NCI-H2081 (cell line): Measurements from ENCODE around the gene CHADL.
"Not testable (repeated sequence)": the region's sequence is repeated elsewhere in the genome, so short reads cannot be mapped to it uniquely, and the experiment has no call there.

Source experiments
- DNase-seq, 2 experiments: peaks; one replicate each; lab custom pipeline; 2025; lab: John Stamatoyannopoulos, UW

The CHADL gene

GRCh38 chr22:41240377-41241132, at the start of gene CHADL:
Gene CHADL (minus strand): TSS chr22:41240931. CDS start chr22:41240881, 50 bp downstream.
- no peak for DNase-seq

GRCh38 chr22:41289671-41290070, 48.9 kb upstream of the CHADL start:
- no peak for DNase-seq

GRCh38 chr22:41288245-41288946, 47.7 kb upstream of the CHADL start:
- DNase-seq = peak; percentile 26 to 67

- DNase-seq = peak in 1 of 2 experiments; percentile 45
Observed at GRCh38 chr22:41286639-41287091, 45.9 kb upstream of the CHADL start.

GRCh38 chr22:41285820-41286638, 45.3 kb upstream of the CHADL start, which contains the start of gene RANGAP1:
Gene RANGAP1 (minus strand): TSS chr22:41286187. CDS start chr22:41281044, 5,143 bp downstream.
- DNase-seq = peak; percentile 96 to 98

GRCh38 chr22:41285441-41285819, 44.7 kb upstream of the CHADL start:
- DNase-seq = peak; percentile 36 to 64

- no peak for DNase-seq
Observed at GRCh38 chr22:41284465-41284864, 43.7 kb upstream of the CHADL start.

GRCh38 chr22:41280854-41281253, 40.1 kb upstream of the CHADL start:
- DNase-seq = no peak

GRCh38 chr22:41280065-41280464, 39.3 kb upstream of the CHADL start:
- no peak for DNase-seq

GRCh38 chr22:41274856-41275255, 34.1 kb upstream of the CHADL start:
- no peak for DNase-seq

GRCh38 chr22:41273128-41273527, 32.4 kb upstream of the CHADL start:
- DNase-seq = no peak

GRCh38 chr22:41271787-41272186, 31.1 kb upstream of the CHADL start:
- DNase-seq = no peak

GRCh38 chr22:41267958-41268357, 27.2 kb upstream of the CHADL start:
- DNase-seq = no peak

- no peak for DNase-seq
Observed at GRCh38 chr22:41264408-41264941, 23.7 kb upstream of the CHADL start.

- no peak for DNase-seq
Observed at GRCh38 chr22:41263704-41264103, 23.0 kb upstream of the CHADL start.

- no peak for DNase-seq
Observed at GRCh38 chr22:41262250-41262765, 21.6 kb upstream of the CHADL start.

- DNase-seq = no peak
Observed at GRCh38 chr22:41261541-41262249, 21.0 kb upstream of the CHADL start.

GRCh38 chr22:41260871-41261270, 20.1 kb upstream of the CHADL start:
- DNase-seq = no peak

GRCh38 chr22:41259756-41260155, 19.0 kb upstream of the CHADL start:
- DNase-seq = not testable (repeated sequence)

- no peak for DNase-seq
Observed at GRCh38 chr22:41257696-41258095, 17.0 kb upstream of the CHADL start.
